Tibial nerve (tissue), 4 donors: Measurements from ENCODE around the gene TMEM245. TPM values are rescaled to one million over a fixed set of nuclear protein-coding genes. Genes with fewer than 3 reads are reported as not detected.
A peak's percentile ranks its signal among the peaks of the same experiment; 100 is the strongest.

Experiments
- DNase-seq, 2 donors: peaks; one replicate each; pipeline ENCODE4 v3.0.0-alpha.2; 2019; ENCODE audit warnings: low spot score in 2 of 2
- H3K27ac ChIP-seq, 4 donors: fragments of 200-600 bp; sonication (generic) in 3 of 4; one replicate each; pipeline ENCODE4 v1.5.1; 2017 to 2019; ENCODE audit warnings: mild to moderate bottlenecking in 1 of 4
- H3K27me3 ChIP-seq, 2 donors: fragments of 200-600 bp; sonication (generic) in 1 of 2; one replicate each; pipeline versions ENCODE4 v1.5.1 to v1.6.0; 2017 to 2019
- H3K36me3 ChIP-seq, 3 donors: fragments of 200-600 bp; sonication (generic); one replicate each; pipeline ENCODE4 v1.5.1; 2018 to 2019
- H3K4me1 ChIP-seq, 4 donors: fragments of 200-600 bp; sonication (generic) in 3 of 4; one replicate each; pipeline ENCODE4 v1.5.1; 2017 to 2019
- H3K4me3 ChIP-seq, 4 donors: fragments of 200-600 bp; sonication (generic) in 3 of 4; one replicate each; pipeline ENCODE4 v1.5.1; 2017 to 2019; ENCODE audit warnings: mild to moderate bottlenecking in 1 of 4, moderate library complexity in 1 of 4
- H3K9me3 ChIP-seq, 4 donors: fragments of 200-600 bp; sonication (generic) in 3 of 4; one replicate each; pipeline ENCODE4 v1.5.1; 2017 to 2019
- EP300 ChIP-seq, 2 donors: sonication (generic); formaldehyde crosslinking; IDR thresholded peaks; one replicate each; pipeline ENCODE4 v1.6.1; 2017; ENCODE audit warnings: antibody characterized with exemption in 2 of 2, mild to moderate bottlenecking in 1 of 2
- POLR2A ChIP-seq, 2 donors: fragments of 450-650 bp; IDR thresholded peaks; one replicate each; pipeline ENCODE4 v1.6.1; 2017; ENCODE audit warnings: antibody characterized with exemption in 2 of 2, mild to moderate bottlenecking in 2 of 2, moderate library complexity in 2 of 2
- WGBS, 2 donors: methylation state at CpG; one replicate each; pipeline ENCODE4 v1.1.5; 2018; 5-methylcytosine and 5-hydroxymethylcytosine counted together
- total RNA-seq, 4 donors: library from RNA; depleted of rRNA; stranded (reverse); fragments of >200 nt; gene quantifications; one replicate each; pipeline ENCODE4 v1.1.0, GENCODE V29; 2016
- TF ChIP-seq, protein P1 (sequence below), 5 experiments: fragments of 200-600 bp in 3 of 5; fragments of 450-650 bp in 2 of 5; sonication (generic) in 3 of 5; IDR thresholded peaks; one replicate each; pipeline ENCODE4 v1.5.1; 2016 to 2019; ENCODE audit warnings: antibody characterized with exemption in 5 of 5, mild to moderate bottlenecking in 3 of 5, moderate library complexity in 2 of 5

TMEM245 gene
- total RNA-seq, 4 donors from 2014 or later, result 51.6 to 100 (median 89.5) TPM

DNA sequence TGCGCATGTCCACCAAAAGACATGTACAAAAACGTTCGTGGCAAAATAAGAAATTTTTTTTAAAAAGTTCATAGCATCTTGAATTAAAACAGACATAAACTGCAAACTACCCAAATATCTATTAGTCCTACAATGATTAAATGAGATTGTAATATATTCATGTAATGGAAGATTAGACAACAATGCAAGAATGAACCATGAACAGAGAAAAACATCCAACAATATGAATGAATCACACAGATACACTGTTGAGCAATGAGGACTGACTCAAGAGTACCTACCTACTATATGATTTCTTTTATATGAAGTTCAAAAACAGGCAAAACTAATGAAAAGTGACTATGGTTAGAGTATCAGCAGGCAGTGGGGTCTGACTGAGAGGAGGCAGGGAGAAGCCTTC is 88.5 kb downstream of the TMEM245 start:
- H3K4me3 ChIP-seq, result no peak overlapping the region
- no peak overlapping the region for H3K27ac ChIP-seq
- peaks cover 0 to 18% (median 2%) of the 10 kb centered on the region in 3 donors for H3K36me3 ChIP-seq
- peaks cover 0 to 50% (median 14%) of the 10 kb centered on the region in 4 donors for H3K4me1 ChIP-seq
- no peak for DNase-seq
- WGBS, 2 donors, result 93 to 95% methylated on average over 3 of the region's 3 CpGs
- H3K27me3 ChIP-seq, result no peaks in the 10 kb centered on the region
- TF ChIP-seq EP300 (IDR thresholded peaks at IDR 0.05) (no peak), POLR2A (IDR thresholded peaks at IDR 0.05) (no peak)
- TF ChIP-seq, protein P1, sequence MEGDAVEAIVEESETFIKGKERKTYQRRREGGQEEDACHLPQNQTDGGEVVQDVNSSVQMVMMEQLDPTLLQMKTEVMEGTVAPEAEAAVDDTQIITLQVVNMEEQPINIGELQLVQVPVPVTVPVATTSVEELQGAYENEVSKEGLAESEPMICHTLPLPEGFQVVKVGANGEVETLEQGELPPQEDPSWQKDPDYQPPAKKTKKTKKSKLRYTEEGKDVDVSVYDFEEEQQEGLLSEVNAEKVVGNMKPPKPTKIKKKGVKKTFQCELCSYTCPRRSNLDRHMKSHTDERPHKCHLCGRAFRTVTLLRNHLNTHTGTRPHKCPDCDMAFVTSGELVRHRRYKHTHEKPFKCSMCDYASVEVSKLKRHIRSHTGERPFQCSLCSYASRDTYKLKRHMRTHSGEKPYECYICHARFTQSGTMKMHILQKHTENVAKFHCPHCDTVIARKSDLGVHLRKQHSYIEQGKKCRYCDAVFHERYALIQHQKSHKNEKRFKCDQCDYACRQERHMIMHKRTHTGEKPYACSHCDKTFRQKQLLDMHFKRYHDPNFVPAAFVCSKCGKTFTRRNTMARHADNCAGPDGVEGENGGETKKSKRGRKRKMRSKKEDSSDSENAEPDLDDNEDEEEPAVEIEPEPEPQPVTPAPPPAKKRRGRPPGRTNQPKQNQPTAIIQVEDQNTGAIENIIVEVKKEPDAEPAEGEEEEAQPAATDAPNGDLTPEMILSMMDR (IDR thresholded peaks at IDR 0.05), result no peak
- no peaks in the 10 kb centered on the region for H3K9me3 ChIP-seq

DNA sequence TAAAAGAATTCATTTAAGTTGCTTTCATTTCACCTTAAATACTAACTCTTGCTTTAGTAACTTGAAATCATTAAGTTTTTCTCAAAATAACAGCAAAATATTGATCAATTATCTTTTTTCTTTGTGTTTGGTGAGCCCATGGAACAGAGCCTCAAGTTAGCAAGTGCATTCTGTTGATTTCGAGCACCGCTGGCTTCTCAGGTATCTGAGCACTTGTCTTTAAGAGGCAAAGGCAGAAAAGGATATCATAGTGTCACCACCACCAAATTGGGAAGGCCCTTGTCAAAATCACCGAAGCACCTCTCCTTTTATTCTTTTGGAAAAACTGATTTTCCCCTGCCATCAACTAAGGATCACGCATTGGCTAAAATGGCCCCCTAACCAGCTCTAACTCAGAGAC is 89.3 kb downstream of the TMEM245 start:
- Histone ChIP-seq H3K36me3 (peaks cover 0 to 18% (median 2%) of the 10 kb centered on the region in 3 donors), H3K9me3 (no peaks in the 10 kb centered on the region), H3K4me3 (no peak overlapping the region), H3K27me3 (no peaks in the 10 kb centered on the region), H3K4me1 (peaks cover 0 to 50% (median 10%) of the 10 kb centered on the region in 4 donors), H3K27ac (no peak overlapping the region)
- WGBS, 2 donors, result 98 to 99% methylated on average over 4 of the region's 4 CpGs
- DNase-seq, result no peak
- TF ChIP-seq EP300 (IDR thresholded peaks at IDR 0.05) (no peak), POLR2A (IDR thresholded peaks at IDR 0.05) (no peak)
- TF ChIP-seq, protein P1 (IDR thresholded peaks at IDR 0.05), result no peak

DNA sequence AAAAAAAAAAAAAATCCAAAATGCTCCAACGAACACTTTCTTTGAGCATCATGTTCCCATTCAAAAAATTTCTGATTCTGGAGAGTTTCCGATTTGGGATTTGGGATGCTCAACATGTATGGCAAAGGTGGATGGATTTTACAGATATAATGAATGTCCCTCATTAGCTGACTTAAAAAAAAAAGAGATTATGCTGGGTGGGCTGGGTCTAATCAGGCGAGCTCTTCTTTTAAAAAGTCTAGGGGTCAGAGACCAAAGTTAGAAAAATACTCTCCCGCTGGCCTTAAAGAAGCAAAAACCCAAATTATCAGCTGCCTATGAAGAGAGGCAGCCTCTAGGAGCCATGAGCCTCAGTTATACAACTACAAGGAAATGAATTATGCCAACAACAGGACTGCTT is 91.3 kb downstream of the TMEM245 start:
- WGBS, 2 donors, result 88 to 93% methylated on average over 4 of the region's 4 CpGs
- Histone ChIP-seq H3K9me3 (no peaks in the 10 kb centered on the region), H3K27ac (no peak overlapping the region), H3K4me3 (no peak overlapping the region), H3K27me3 (no peaks in the 10 kb centered on the region), H3K4me1 (peaks cover 0 to 35% (median 6%) of the 10 kb centered on the region in 4 donors), H3K36me3 (peaks cover 0 to 13% (median 2%) of the 10 kb centered on the region in 3 donors)
- TF ChIP-seq EP300 (IDR thresholded peaks at IDR 0.05) (no peak), POLR2A (IDR thresholded peaks at IDR 0.05) (no peak)
- TF ChIP-seq, protein P1 (IDR thresholded peaks at IDR 0.05), result no peak
- no peak for DNase-seq

GRCh38 chr9:109027176-109027575 is 92.6 kb downstream of the TMEM245 start:
- H3K27ac ChIP-seq, result peak overlapping the region in 3 of 4 donors; percentile 11 to 56 (median 32)
- TF ChIP-seq, protein P1 (IDR thresholded peaks at IDR 0.05), result no peak
- TF ChIP-seq EP300 (IDR thresholded peaks at IDR 0.05) (no peak), POLR2A (IDR thresholded peaks at IDR 0.05) (no peak)
- H3K27me3 ChIP-seq, result no peaks in the 10 kb centered on the region
- WGBS, 2 donors, result 22 to 29% methylated on average over 2 of the region's 2 CpGs
- H3K4me3 ChIP-seq, result no peak overlapping the region
- peaks cover 0 to 2% (median under 1%) of the 10 kb centered on the region in 3 donors for H3K36me3 ChIP-seq
- H3K9me3 ChIP-seq, result no peaks in the 10 kb centered on the region
- peaks cover 0 to 34% (median 6%) of the 10 kb centered on the region in 4 donors for H3K4me1 ChIP-seq
- no peak for DNase-seq

GRCh38 chr9:109026306-109026705 is 93.4 kb downstream of the TMEM245 start:
- peak overlapping the region in 1 of 4 donors; percentile 56 for H3K27ac ChIP-seq
- no peak for TF ChIP-seq POLR2A (IDR thresholded peaks at IDR 0.05)
- TF ChIP-seq EP300 (IDR thresholded peaks at IDR 0.05), result no peak
- TF ChIP-seq, protein P1 (IDR thresholded peaks at IDR 0.05), result no peak
- no peaks in the 10 kb centered on the region for H3K27me3 ChIP-seq
- H3K4me3 ChIP-seq, result no peak overlapping the region
- no peaks in the 10 kb centered on the region for H3K36me3 ChIP-seq
- no peaks in the 10 kb centered on the region for H3K9me3 ChIP-seq
- 87 to 89% methylated on average over 7 of the region's 7 CpGs for WGBS, 2 donors
- H3K4me1 ChIP-seq, result peaks cover 0 to 34% (median 6%) of the 10 kb centered on the region in 4 donors
- no peak for DNase-seq
